PC-9 (cell line): ENCODE results near the gene ANKRD44. TPM values are rescaled to one million over a fixed set of nuclear protein-coding genes. Genes with fewer than 3 reads are reported as not detected.
A peak's percentile ranks its signal among the peaks of the same experiment; 100 is the strongest.

Experiments used
- BruUV-seq: library from RNA; stranded (reverse); fragments of 400-500 nt; replicated peaks from 2 replicates; lab custom pipeline; 2021; lab: Mats Ljungman, UMichigan
- CTCF ChIA-PET: fragments of 300-600 bp; sonication (Branson Sonifier 250); formaldehyde crosslinking; loops from one replicate; lab custom pipeline; 2022; ENCODE audit warnings: antibody characterized with exemption; lab: Charles Lee
- POLR2A ChIA-PET: fragments of 300-600 bp; sonication (Branson Sonifier 250); formaldehyde crosslinking; loops from one replicate; lab custom pipeline; 2022; ENCODE audit warnings: antibody characterized with exemption; ENCODE audit not compliant: unreplicated experiment; lab: Charles Lee
- DNase-seq, 2 experiments: peaks; one replicate each; pipeline versions ENCODE4 v3.0.0 to v3.0.0-alpha.2; 2015 to 2022; ENCODE audit warnings: mixed read lengths in 1 of 2
- H2AFZ ChIP-seq: fragments of 200-600 bp; sonication (generic); 2 replicates; pipeline ENCODE4 v1.8.1; 2017; ENCODE audit warnings: antibody characterized with exemption
- H3F3A ChIP-seq: fragments of 200-600 bp; sonication (generic); 2 replicates; pipeline ENCODE4 v1.8.1; 2017; ENCODE audit warnings: antibody characterized with exemption, mild to moderate bottlenecking, low read depth; ENCODE audit not compliant: insufficient read depth
- H3K27ac ChIP-seq: fragments of 200-600 bp; sonication (generic); 2 replicates; pipeline ENCODE4 v1.6.1; 2016; ENCODE audit warnings: mixed run types
- H3K27me3 ChIP-seq: fragments of 200-600 bp; sonication (generic); 2 replicates; pipeline ENCODE4 v1.6.1; 2016; ENCODE audit warnings: low read depth, mixed run types; ENCODE audit not compliant: insufficient read depth
- H3K36me3 ChIP-seq: fragments of 200-600 bp; sonication (generic); 2 replicates; pipeline ENCODE4 v1.6.1; 2016; ENCODE audit warnings: low read depth, mixed run types
- H3K4me1 ChIP-seq: fragments of 200-600 bp; sonication (generic); replicated peaks from 2 replicates; pipeline ENCODE4 v1.6.1; 2016; ENCODE audit warnings: mixed run types; ENCODE audit not compliant: insufficient read depth
- H3K4me2 ChIP-seq: fragments of 200-600 bp; sonication (generic); 2 replicates; pipeline ENCODE4 v1.6.1; 2017; ENCODE audit warnings: mixed run types
- H3K4me3 ChIP-seq: fragments of 200-600 bp; sonication (generic); 2 replicates; pipeline ENCODE4 v1.6.1; 2016; ENCODE audit warnings: mixed run types
- H3K79me2 ChIP-seq: fragments of 200-600 bp; sonication (generic); 2 replicates; pipeline ENCODE4 v1.6.1; 2017; ENCODE audit warnings: low read depth, mixed run types
- H3K9me2 ChIP-seq: fragments of 200-600 bp; sonication (generic); 2 replicates; pipeline ENCODE4 v1.8.1; 2017; ENCODE audit warnings: mild to moderate bottlenecking; ENCODE audit not compliant: insufficient read depth
- H3K9me3 ChIP-seq: fragments of 200-600 bp; sonication (generic); 2 replicates; pipeline ENCODE4 v1.8.1; 2016; ENCODE audit warnings: low read depth; ENCODE audit not compliant: insufficient read depth
- H4K20me1 ChIP-seq: fragments of 200-600 bp; sonication (generic); 2 replicates; pipeline ENCODE4 v1.8.1; 2017; ENCODE audit not compliant: insufficient read depth
- CTCF ChIP-seq: fragments of 200-600 bp; sonication (generic); conservative IDR thresholded peaks from 2 replicates; pipeline ENCODE4 v1.6.1; 2017; ENCODE audit warnings: mixed run types, antibody characterized with exemption, mild to moderate bottlenecking, moderate library complexity
- EZH2 ChIP-seq: fragments of 200-600 bp; sonication (generic); IDR thresholded peaks from 2 replicates; pipeline ENCODE4 v1.8.0; 2017; ENCODE audit warnings: antibody characterized with exemption, low read depth
- intact Hi-C: fragments of 100-400 bp; cut with micrococcal nuclease; formaldehyde crosslinking; loops from one replicate; pipeline ENCODE4 v1.10.0; 2022; ENCODE audit not compliant: unreplicated experiment
- total RNA-seq: library from RNA; stranded (reverse); gene quantifications from 2 replicates; pipeline ENCODE4 v1.2.3, GENCODE V29; 2021

Gene ANKRD44
- total RNA-seq, 1 experiment from 2014 or later, result 3.4 TPM

- intact Hi-C loops, result no loop called here
- Histone ChIP-seq H3K36me3 (no peaks in the 10 kb centered on the region), H4K20me1 (no peaks in the 10 kb centered on the region), H3K4me1 (peaks cover 28% of the 10 kb centered on the region), H3K9me2 (no peaks in the 10 kb centered on the region), H3K27ac (no peak overlapping the region), H3K79me2 (no peaks in the 10 kb centered on the region), H3K9me3 (no peaks in the 10 kb centered on the region; the same call in 1 of the 2 replicates), H3K4me3 (no peak overlapping the region), H2AFZ (no peak overlapping the region), H3F3A (peaks cover 21% of the 10 kb centered on the region), H3K27me3 (no peaks in the 10 kb centered on the region), H3K4me2 (no peak overlapping the region)
- BruUV-seq, result no TSS peak
- POLR2A ChIA-PET, result no interaction called here
- TF ChIP-seq CTCF, result no peak
- no peak for TF ChIP-seq EZH2
- CTCF ChIA-PET, result no interaction called here
- DNase-seq, result no peak
Measured at GRCh38 chr2:197161774-197162173, 148.8 kb downstream of the ANKRD44 start.

- no peaks in the 10 kb centered on the region for H3K79me2 ChIP-seq
- H2AFZ ChIP-seq, result no peak overlapping the region
- H3K9me3 ChIP-seq, result no peaks in the 10 kb centered on the region; the same call in 1 of the 2 replicates
- H3K27ac ChIP-seq, result peak overlapping the region; percentile 67
- DNase-seq, result peak in 1 of 2 experiments; percentile 81
- H3K4me3 ChIP-seq, result 0 out of 2 replicates have a peak overlapping the region, but pooled peaks have one; percentile 26
- ChIA-PET POLR2A (no interaction called here), CTCF (interaction anchor here (0.6 kb wide), 1 partner anchor 39 kb away, joined by 3 read pairs; no protein-coding TSS in a partner anchor)
- H3K36me3 ChIP-seq, result no peaks in the 10 kb centered on the region
- intact Hi-C loops, result no loop called here
- no peaks in the 10 kb centered on the region for H3K27me3 ChIP-seq
- peak overlapping the region; percentile 50 for H3K4me2 ChIP-seq
- H3K4me1 ChIP-seq, result peaks cover 28% of the 10 kb centered on the region
- TF ChIP-seq EZH2, result no peak
- TF ChIP-seq CTCF, result no peak
- H4K20me1 ChIP-seq, result no peaks in the 10 kb centered on the region
- H3F3A ChIP-seq, result peaks cover 21% of the 10 kb centered on the region
- BruUV-seq, result no TSS peak
- H3K9me2 ChIP-seq, result no peaks in the 10 kb centered on the region
Measured at GRCh38 chr2:197159661-197160211, 150.8 kb downstream of the ANKRD44 start.

DNA sequence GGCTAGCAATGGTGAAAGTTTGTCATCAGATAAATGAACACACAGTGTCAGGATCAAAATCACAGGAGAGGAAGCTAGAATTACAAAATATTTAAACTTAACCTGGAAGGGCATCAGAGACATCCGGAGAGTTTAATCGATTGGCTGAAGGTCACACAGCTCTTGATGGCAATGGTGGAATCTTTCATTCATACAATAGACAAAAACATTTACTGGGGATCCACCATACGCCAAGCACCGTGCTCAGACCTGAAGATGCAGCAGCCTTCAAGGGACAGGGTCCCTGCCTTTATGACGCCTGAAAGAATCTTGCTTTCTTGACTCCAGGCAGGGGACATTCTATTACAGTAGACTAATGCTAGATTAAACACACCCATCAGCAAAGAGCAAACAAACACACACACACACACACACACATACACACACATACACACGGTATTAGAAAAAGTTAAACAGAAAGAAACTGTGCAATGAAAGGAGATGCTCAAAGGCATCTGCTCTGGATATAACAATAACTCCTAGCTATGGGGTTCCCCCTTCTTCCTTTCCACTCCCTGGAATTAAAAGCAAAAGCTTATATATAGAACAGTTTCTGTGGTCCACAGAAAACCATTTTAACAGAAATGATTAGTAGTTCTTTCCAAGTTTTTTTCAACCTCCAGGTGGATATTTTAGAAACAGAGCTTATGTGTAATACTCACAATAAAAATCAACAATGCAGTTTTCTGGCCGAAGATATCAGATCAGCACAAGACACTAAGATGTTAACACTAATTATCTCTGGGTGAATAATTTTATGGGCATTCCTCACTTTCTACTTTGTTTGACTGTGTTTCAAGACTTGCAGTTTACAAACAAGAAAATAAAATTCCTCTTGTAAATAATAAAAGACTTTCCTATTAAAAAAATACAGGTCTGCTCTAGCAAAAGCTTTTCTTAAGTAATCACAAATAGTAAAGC lies 151.7 kb downstream of the ANKRD44 start:
- Histone ChIP-seq H2AFZ (no peak overlapping the region), H4K20me1 (no peaks in the 10 kb centered on the region), H3K9me3 (no peaks in the 10 kb centered on the region; the same call in 1 of the 2 replicates), H3K9me2 (no peaks in the 10 kb centered on the region), H3K4me1 (peaks cover 28% of the 10 kb centered on the region), H3K27ac (peak overlapping the region; percentile 67), H3K79me2 (no peaks in the 10 kb centered on the region), H3F3A (peaks cover 21% of the 10 kb centered on the region), H3K27me3 (no peaks in the 10 kb centered on the region), H3K4me3 (0 out of 2 replicates have a peak overlapping the region, but pooled peaks have one; percentile 26), H3K4me2 (peak overlapping the region; percentile 50), H3K36me3 (no peaks in the 10 kb centered on the region)
- TF ChIP-seq EZH2, result no peak
- no peak for TF ChIP-seq CTCF
- no TSS peak for BruUV-seq
- DNase-seq, result peak in 1 of 2 experiments; percentile 64
- ChIA-PET CTCF (interaction anchor here (0.6 kb wide), 1 partner anchor 38 kb away, joined by 3 read pairs; no protein-coding TSS in a partner anchor), POLR2A (no interaction called here)
- intact Hi-C loops, result no loop called here
